ENCODE data around the gene TFR2. TPM values are rescaled to one million over a fixed set of nuclear protein-coding genes. Genes with fewer than 3 reads are reported as not detected.

The TFR2 gene
- total RNA-seq, 1 experiment from 2014 or later = 5.7 TPM

- H3K27me3 Mint-ChIP-seq (ENCODE audit: low read depth) = peaks cover 9% of the 10 kb centered on the region; the same call in 1 of the 2 replicates
- ChIA-PET CTCF (interaction anchor here (0.6 to 5.2 kb wide), 22 partner anchors 12 to 558 kb away, joined by 3 to 67 read pairs (median 10); partner anchors contain the start of genes EPHB4, MOSPD3, PCOLCE and POP7), POLR2A (interaction anchor here (0.5 to 3.9 kb wide), 10 partner anchors 11 to 305 kb away, joined by 3 to 60 read pairs (median 4); partner anchors contain the start of genes GNB2, MOSPD3, PCOLCE and POP7)
- no peaks in the 10 kb centered on the region; the same call in 1 of the 2 replicates for H3K36me3 Mint-ChIP-seq
- peak overlapping the region; percentile 100 for H3K27ac Mint-ChIP-seq
- ATAC-seq = no peak
- no peaks in the 10 kb centered on the region for H3K9me3 Mint-ChIP-seq
- H3K4me1 Mint-ChIP-seq = peaks cover 26% of the 10 kb centered on the region
- no peak for DNase-seq (ENCODE audit: low spot score)
- H3K4me3 Mint-ChIP-seq = peak overlapping the region; percentile 99
- TF ChIP-seq MLX (CRISPR knock-in tag; IDR thresholded peaks at IDR 0.05) (no peak), ZSCAN18 (CRISPR knock-in tag; IDR thresholded peaks at IDR 0.05) (no peak), KAT7 (CRISPR knock-in tag; IDR thresholded peaks at IDR 0.05; ENCODE audit: borderline replicate concordance) (no peak), ATF2 (CRISPR knock-in tag; IDR thresholded peaks at IDR 0.05; ENCODE audit: borderline replicate concordance, low read depth) (no peak), GABPB1 (CRISPR knock-in tag; IDR thresholded peaks at IDR 0.05) (no peak), CREM (CRISPR knock-in tag; IDR thresholded peaks at IDR 0.05) (no peak), ZBTB21 (CRISPR knock-in tag; IDR thresholded peaks at IDR 0.05; ENCODE audit: borderline replicate concordance) (no peak), CREB1 (CRISPR knock-in tag; IDR thresholded peaks at IDR 0.05) (no peak), NR1H2 (CRISPR knock-in tag; IDR thresholded peaks at IDR 0.05) (no peak), E2F5 (CRISPR knock-in tag; IDR thresholded peaks at IDR 0.05) (no peak), USF1 (CRISPR knock-in tag; IDR thresholded peaks at IDR 0.05) (no peak)
Observed at GRCh38 chr7:100584054-100584682, 57.2 kb downstream of the TFR2 start.

- ChIA-PET POLR2A (interaction anchor here (0.6 to 3.9 kb wide), 4 partner anchors 12 to 132 kb away, joined by 4 to 60 read pairs (median 23); partner anchors contain the start of genes MOSPD3 and PCOLCE), CTCF (interaction anchor here (0.6 to 5.2 kb wide), 18 partner anchors 12 to 559 kb away, joined by 3 to 67 read pairs (median 10); partner anchors contain the start of genes PCOLCE, POP7 and TSC22D4)
- Mint-ChIP-seq H3K9me3 (no peaks in the 10 kb centered on the region), H3K4me1 (peaks cover 21% of the 10 kb centered on the region), H3K36me3 (peaks cover 4% of the 10 kb centered on the region; the same call in 1 of the 2 replicates), H3K27me3 (ENCODE audit: low read depth) (peaks cover 5% of the 10 kb centered on the region; the same call in 1 of the 2 replicates), H3K4me3 (peak overlapping the region; percentile 66), H3K27ac (peak overlapping the region; percentile 89)
- peak; percentile 46; the same call in 1 of the 2 replicates for TF ChIP-seq PRDM15 (CRISPR knock-in tag; IDR thresholded peaks at IDR 0.05)
- TF ChIP-seq RELA (CRISPR knock-in tag; IDR thresholded peaks at IDR 0.05; ENCODE audit: borderline replicate concordance) = no peak
- TF ChIP-seq MLX (CRISPR knock-in tag; IDR thresholded peaks at IDR 0.05) = no peak
- ATAC-seq (no peak), DNase-seq (ENCODE audit: low spot score) (no peak)
Observed at GRCh38 chr7:100583132-100584053, 58.0 kb downstream of the TFR2 start.
